GM23338 (cell line): Measurements from ENCODE around the gene WBP11. TPM values are rescaled to one million over a fixed set of nuclear protein-coding genes. Genes with fewer than 3 reads are reported as not detected.

Experiments
- ATAC-seq: fragments of 200-7000 bp; cut with Tn5 transposase; 3 replicates; pipeline ENCODE4 v1.9.1; 2020
- DNase-seq: peaks from one replicate; pipeline ENCODE4 v3.0.0-alpha.2; 2015; ENCODE audit warnings: low spot score
- H2AFZ ChIP-seq: fragments of 200-600 bp; sonication (generic); 2 replicates; pipeline ENCODE4 v1.8.0; 2016; ENCODE audit warnings: antibody characterized with exemption, mild to moderate bottlenecking, moderate library complexity
- H3F3A ChIP-seq: fragments of 200-600 bp; sonication (generic); replicated peaks from 2 replicates; pipeline ENCODE4 v1.8.0; 2017; ENCODE audit warnings: antibody characterized with exemption, mixed run types, low read depth
- H3K27ac ChIP-seq: fragments of 200-600 bp; sonication (generic); 2 replicates; pipeline ENCODE4 v1.6.1; 2016; ENCODE audit warnings: low read depth
- H3K27me3 ChIP-seq: fragments of 200-600 bp; sonication (generic); 2 replicates; pipeline ENCODE4 v1.8.0; 2016; ENCODE audit warnings: mild to moderate bottlenecking, mixed run types, moderate library complexity; ENCODE audit not compliant: insufficient read depth
- H3K36me3 ChIP-seq: fragments of 200-600 bp; sonication (generic); 2 replicates; pipeline ENCODE4 v1.8.0; 2016; ENCODE audit warnings: mild to moderate bottlenecking; ENCODE audit not compliant: insufficient read depth
- H3K4me1 ChIP-seq: fragments of 200-600 bp; sonication (generic); 2 replicates; pipeline ENCODE4 v1.8.0; 2016; ENCODE audit warnings: mild to moderate bottlenecking, moderate library complexity; ENCODE audit not compliant: insufficient read depth
- H3K4me2 ChIP-seq: fragments of 200-600 bp; sonication (generic); 2 replicates; pipeline ENCODE4 v1.7.1; 2017; ENCODE audit warnings: mixed run types
- H3K4me3 ChIP-seq: fragments of 200-600 bp; sonication (generic); 2 replicates; pipeline ENCODE4 v1.6.1; 2016; ENCODE audit warnings: mixed run types
- H3K79me2 ChIP-seq: fragments of 200-600 bp; sonication (generic); replicated peaks from 2 replicates; pipeline ENCODE4 v1.8.0; 2017; ENCODE audit warnings: mild to moderate bottlenecking; ENCODE audit not compliant: insufficient read depth
- H3K9me2 ChIP-seq: fragments of 200-600 bp; sonication (generic); 2 replicates; pipeline ENCODE4 v1.8.0; 2017; ENCODE audit not compliant: insufficient read depth
- H4K20me1 ChIP-seq: fragments of 200-600 bp; sonication (generic); replicated peaks from 2 replicates; pipeline ENCODE4 v1.8.0; 2017; ENCODE audit warnings: mild to moderate bottlenecking; ENCODE audit not compliant: insufficient read depth
- H3K27ac Mint-ChIP-seq: 2 replicates; pipeline ENCODE4 v1.8.0; 2020; ENCODE audit warnings: inconsistent platforms, mild to moderate bottlenecking, moderate library complexity, mixed read lengths
- H3K27me3 Mint-ChIP-seq: 3 replicates; pipeline ENCODE4 v1.8.0; 2022; ENCODE audit warnings: low read depth, mild to moderate bottlenecking, moderate library complexity, mixed read lengths, inconsistent platforms; ENCODE audit not compliant: insufficient read depth, poor library complexity
- H3K36me3 Mint-ChIP-seq: 3 replicates; pipeline ENCODE4 v1.8.0; 2021; ENCODE audit warnings: low read depth, mild to moderate bottlenecking, inconsistent platforms, moderate library complexity, mixed read lengths
- H3K4me1 Mint-ChIP-seq: 3 replicates; pipeline ENCODE4 v1.8.0; 2020; ENCODE audit warnings: mild to moderate bottlenecking, inconsistent platforms, mixed read lengths
- H3K4me3 Mint-ChIP-seq: 3 replicates; pipeline ENCODE4 v1.8.0; 2021; ENCODE audit warnings: moderate library complexity, mild to moderate bottlenecking, inconsistent platforms, mixed read lengths
- H3K9me3 Mint-ChIP-seq: 3 replicates; pipeline ENCODE4 v1.8.0; 2020; ENCODE audit warnings: moderate library complexity, mild to moderate bottlenecking, inconsistent platforms, mixed read lengths
- CTCF ChIP-seq, 2 experiments: fragments of 200-600 bp in 1 of 2; sonication (generic) in 1 of 2; conservative IDR thresholded peaks; 2 replicates each; pipeline versions ENCODE4 v1.5.1 to v1.6.1; 2016 to 2017; ENCODE audit warnings: antibody characterized with exemption in 2 of 2, low read depth in 2 of 2, mild to moderate bottlenecking in 2 of 2, moderate library complexity in 1 of 2
- ETS1 ChIP-seq: IDR thresholded peaks from 2 replicates; pipeline ENCODE4 v1.6.1; 2016; ENCODE audit warnings: antibody characterized with exemption
- EZH2phosphoT487 ChIP-seq: fragments of 200-600 bp; sonication (generic); IDR thresholded peaks from one replicate; pipeline ENCODE4 v1.8.1; 2018; ENCODE audit warnings: antibody characterized with exemption; ENCODE audit not compliant: unreplicated experiment
- REST ChIP-seq: IDR thresholded peaks from one replicate; pipeline ENCODE4 v1.6.1; 2018; ENCODE audit warnings: antibody characterized with exemption; ENCODE audit not compliant: unreplicated experiment
- ZNF462 ChIP-seq: fragments of 250-450 bp; sonication (Bioruptor Pico); IDR thresholded peaks from 2 replicates; pipeline ENCODE4 v1.5.0; 2020; ENCODE audit warnings: mild to moderate bottlenecking, moderate library complexity
- polyA plus RNA-seq: library from polyadenylated mRNA; unstranded; fragments of >200 nt; fragmentation: Nextera tagmentation; extraction: Ambion mirVana; gene quantifications from 2 replicates; pipeline ENCODE4 v1.2.1, GENCODE V29; 2016
- total RNA-seq: library from RNA; depleted of rRNA; stranded (reverse); fragments of >200 nt; shearing (Covaris generic); gene quantifications from 2 replicates; pipeline ENCODE4 v1.2.3, GENCODE V29; 2014

Gene WBP11
- total and polyA plus RNA-seq, 2 experiments from 2014 or later, result 57.1 to 148 TPM

GRCh38 chr12:14810953-14811483, 7.7 kb upstream of the WBP11 start:
- no peak overlapping the region for H3K4me2 ChIP-seq
- peak; percentile 68 to 78 for TF ChIP-seq CTCF (conservative IDR thresholded peaks at IDR 0.05; ENCODE audit: low read depth in 2 of 2)
- no peak for TF ChIP-seq REST
- no peaks in the 10 kb centered on the region for H3K4me1 ChIP-seq
- no peaks in the 10 kb centered on the region for H3F3A ChIP-seq
- no peaks in the 10 kb centered on the region for H3K27me3 Mint-ChIP-seq
- H3K27me3 ChIP-seq, result no peaks in the 10 kb centered on the region
- H3K27ac ChIP-seq, result no peak overlapping the region
- H4K20me1 ChIP-seq, result no peaks in the 10 kb centered on the region
- H3K9me2 ChIP-seq, result no peaks in the 10 kb centered on the region
- no peaks in the 10 kb centered on the region for H3K36me3 Mint-ChIP-seq
- no peaks in the 10 kb centered on the region for H3K79me2 ChIP-seq
- peak; percentile 59 for DNase-seq
- no peak overlapping the region for H3K4me3 Mint-ChIP-seq
- H3K4me1 Mint-ChIP-seq, result no peaks in the 10 kb centered on the region
- H2AFZ ChIP-seq, result no peak overlapping the region
- no peak overlapping the region for H3K4me3 ChIP-seq
- H3K27ac Mint-ChIP-seq, result no peak overlapping the region
- no peaks in the 10 kb centered on the region for H3K9me3 Mint-ChIP-seq
- H3K36me3 ChIP-seq, result no peaks in the 10 kb centered on the region
- peak; percentile 84 for ATAC-seq

- H3K4me1 ChIP-seq, result no peaks in the 10 kb centered on the region
- no peaks in the 10 kb centered on the region for H3K4me1 Mint-ChIP-seq
- H3K36me3 ChIP-seq, result no peaks in the 10 kb centered on the region
- H3F3A ChIP-seq, result no peaks in the 10 kb centered on the region
- H3K36me3 Mint-ChIP-seq, result no peaks in the 10 kb centered on the region
- ATAC-seq (no peak), DNase-seq (no peak)
- H3K27me3 Mint-ChIP-seq, result no peaks in the 10 kb centered on the region
- no peaks in the 10 kb centered on the region for H3K79me2 ChIP-seq
- no peaks in the 10 kb centered on the region for H3K9me3 Mint-ChIP-seq
- no peaks in the 10 kb centered on the region for H3K27me3 ChIP-seq
- H3K4me2 ChIP-seq, result no peak overlapping the region
- H4K20me1 ChIP-seq, result no peaks in the 10 kb centered on the region
- H3K9me2 ChIP-seq, result no peaks in the 10 kb centered on the region
- no peak overlapping the region for H3K4me3 ChIP-seq
- H3K27ac ChIP-seq, result no peak overlapping the region
- no peak overlapping the region for H3K4me3 Mint-ChIP-seq
- H2AFZ ChIP-seq, result no peak overlapping the region
- H3K27ac Mint-ChIP-seq, result no peak overlapping the region
- no peak for TF ChIP-seq ETS1
- no peak for TF ChIP-seq ZNF462 (CRISPR knock-in tag)
- no peak for TF ChIP-seq EZH2phosphoT487
Measured at GRCh38 chr12:14810167-14810952, 7.1 kb upstream of the WBP11 start.
